ENCODE measurements around the gene GSTO2. TPM values are rescaled to one million over a fixed set of nuclear protein-coding genes. Genes with fewer than 3 reads are reported as not detected.

Gene GSTO2
- total and polyA plus RNA-seq, 2 of the 13 experiments (the other 11 are each of a cell fraction or from before 2014, with no cell fraction given): 2.1 to 7.9 TPM

DNA sequence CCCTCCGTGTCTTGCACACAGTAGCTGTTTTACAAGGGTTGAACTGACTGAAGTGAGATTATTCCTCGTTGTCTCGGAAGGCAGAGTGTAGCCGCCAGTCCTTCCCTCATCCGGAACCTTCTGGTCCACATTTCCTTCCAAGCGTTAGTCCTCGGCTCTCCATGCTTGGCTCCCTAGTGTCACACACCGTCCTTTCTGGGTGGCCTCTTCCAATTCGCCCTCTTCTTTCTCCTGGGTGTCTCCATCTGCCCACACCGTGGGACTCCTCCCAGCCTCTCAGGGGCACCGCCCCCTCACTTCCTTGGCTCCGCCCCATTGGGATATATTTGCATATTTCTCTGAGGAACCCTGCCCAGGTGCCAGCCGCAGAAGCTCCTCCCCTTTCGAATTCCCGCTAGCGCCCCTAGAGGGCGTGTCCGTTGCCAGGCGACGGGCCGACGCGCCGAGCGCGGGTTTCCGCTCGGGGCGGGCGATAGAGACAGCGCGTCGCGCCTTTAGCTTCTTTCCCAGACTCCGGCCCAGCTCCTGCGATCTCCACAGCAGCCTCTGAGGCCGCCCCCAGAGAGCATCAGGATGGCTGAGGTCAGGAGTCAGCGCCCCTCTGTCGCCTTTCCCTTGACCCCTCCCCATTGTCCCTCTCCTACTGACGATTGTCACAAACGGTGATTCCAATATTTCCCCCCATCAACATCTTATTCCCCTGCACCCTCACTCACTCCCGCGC is 84.5 kb downstream of the GSTO2 start, which contains the start of gene CFAP58:
TSS of gene CFAP58 (plus strand) at position 509 of the 724 bp plus-strand sequence. CDS start at position 574, 65 bp downstream.
- no peak within 1 kb of the TSS for H2AFZ ChIP-seq (ENCODE audit: low read length)
- no TSS peak for BruUV-seq (replicated peaks)
- H4K20me1 ChIP-seq (ENCODE audit: insufficient read depth, low read length): no peaks in the 10 kb centered on the region
- CTCF ChIA-PET (ENCODE audit: low intra/inter-chr PET ratio, low total read pairs): interaction anchor here (1.3 to 2.1 kb wide), 2 partner anchors 48 to 62 kb away, joined by 5 to 7 read pairs; no protein-coding TSS in a partner anchor
- peaks cover 0 to 22% of the 10 kb centered on the region in 2 experiments; a peak in 3 of 5 replicates for H3K27me3 ChIP-seq (ENCODE audit: control insufficient read depth in 1 of 2, insufficient read depth in 2 of 2, low read length in 2 of 2)
- H3K9me3 ChIP-seq (ENCODE audit: low read length): no peaks in the 10 kb centered on the region
- H3K27ac ChIP-seq (ENCODE audit: extremely low read length, insufficient read depth, low read length): no peak within 1 kb of the TSS
- DNase-seq (ENCODE audit: low spot score) (peak; percentile 45), FAIRE-seq (no peak), ATAC-seq (peak; percentile 62)
- H3K9ac ChIP-seq (ENCODE audit: insufficient read depth, low read depth, low read length): no peak within 1 kb of the TSS
- no peaks in the 10 kb centered on the region for H3K79me2 ChIP-seq (ENCODE audit: insufficient read depth, low read length)
- POLR2A ChIA-PET: no interaction called here
- H3K4me1 ChIP-seq (ENCODE audit: insufficient read depth, low read length): peaks cover 28% of the 10 kb centered on the region
- WGBS (ENCODE audit: low lambda C conversion rate): 25% methylated on average over 42 of the region's 43 CpGs
- peak within 1 kb of the TSS; percentile 56 for H3K4me2 ChIP-seq (ENCODE audit: low read depth, low read length)
- in situ Hi-C loops (cut with HindIII; ENCODE audit: extremely low pct_ligation_motif_present, low pct_unique_long_range_greater_than_20kb) (loop anchor here (10.0 kb wide), 1 partner anchor 309 kb away; no protein-coding TSS in a partner anchor), intact Hi-C loops (cut with micrococcal nuclease; ENCODE audit: unreplicated experiment) (no loop called here)
- peak within 1 kb of the TSS in 1 of 3 experiments; percentile 17; a peak in 1 of 6 replicates for H3K4me3 ChIP-seq (replicated peaks in 1 of 3; ENCODE audit: insufficient read depth in 1 of 3, low read depth in 2 of 3, low read length in 3 of 3)
- no peaks in the 10 kb centered on the region for H3K36me3 ChIP-seq (replicated peaks in 1 of 2; ENCODE audit: control insufficient read depth in 1 of 2, insufficient read depth in 2 of 2, low read length in 2 of 2)
- TF ChIP-seq GABPB1 (CRISPR knock-in tag; IDR thresholded peaks at IDR 0.05) (peak; percentile 81), RFX1 (IDR thresholded peaks at IDR 0.05) (peak; percentile 85), SIN3A (IDR thresholded peaks at IDR 0.05; ENCODE audit: borderline replicate concordance, low read depth, low read length) (peak; percentile 51; the same call in 1 of the 2 replicates), KLF6 (CRISPR knock-in tag; IDR thresholded peaks at IDR 0.05) (no peak), ZNF468 (CRISPR knock-in tag; IDR thresholded peaks at IDR 0.05) (no peak), SAP130 (CRISPR knock-in tag; IDR thresholded peaks at IDR 0.05; ENCODE audit: low read depth) (peak; percentile 59), SP1 (IDR thresholded peaks at IDR 0.05) (no peak), SP1 (CRISPR knock-in tag; IDR thresholded peaks at IDR 0.05) (peak; percentile 55; the same call in 1 of the 2 replicates), NBN (conservative IDR thresholded peaks at IDR 0.05) (no peak), RBM22 (optimal IDR thresholded peaks at IDR 0.05; ENCODE audit: low read length) (peak; percentile 62), HOXA3 (CRISPR knock-in tag; IDR thresholded peaks at IDR 0.05) (peak; percentile 30; the same call in 1 of the 2 replicates), NFE2 (CRISPR knock-in tag; IDR thresholded peaks at IDR 0.05) (no peak), RAD21 (CRISPR knock-in tag; IDR thresholded peaks at IDR 0.05) (0 out of 2 replicates have a peak, but pooled peaks have one; percentile 16)
- TF ChIP-seq, protein P1, sequence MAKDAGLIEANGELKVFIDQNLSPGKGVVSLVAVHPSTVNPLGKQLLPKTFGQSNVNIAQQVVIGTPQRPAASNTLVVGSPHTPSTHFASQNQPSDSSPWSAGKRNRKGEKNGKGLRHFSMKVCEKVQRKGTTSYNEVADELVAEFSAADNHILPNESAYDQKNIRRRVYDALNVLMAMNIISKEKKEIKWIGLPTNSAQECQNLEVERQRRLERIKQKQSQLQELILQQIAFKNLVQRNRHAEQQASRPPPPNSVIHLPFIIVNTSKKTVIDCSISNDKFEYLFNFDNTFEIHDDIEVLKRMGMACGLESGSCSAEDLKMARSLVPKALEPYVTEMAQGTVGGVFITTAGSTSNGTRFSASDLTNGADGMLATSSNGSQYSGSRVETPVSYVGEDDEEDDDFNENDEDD (CRISPR knock-in tag; IDR thresholded peaks at IDR 0.05; ENCODE audit: borderline replicate concordance): peak; percentile 24; the same call in 1 of the 2 replicates
- TF ChIP-seq, protein P2, sequence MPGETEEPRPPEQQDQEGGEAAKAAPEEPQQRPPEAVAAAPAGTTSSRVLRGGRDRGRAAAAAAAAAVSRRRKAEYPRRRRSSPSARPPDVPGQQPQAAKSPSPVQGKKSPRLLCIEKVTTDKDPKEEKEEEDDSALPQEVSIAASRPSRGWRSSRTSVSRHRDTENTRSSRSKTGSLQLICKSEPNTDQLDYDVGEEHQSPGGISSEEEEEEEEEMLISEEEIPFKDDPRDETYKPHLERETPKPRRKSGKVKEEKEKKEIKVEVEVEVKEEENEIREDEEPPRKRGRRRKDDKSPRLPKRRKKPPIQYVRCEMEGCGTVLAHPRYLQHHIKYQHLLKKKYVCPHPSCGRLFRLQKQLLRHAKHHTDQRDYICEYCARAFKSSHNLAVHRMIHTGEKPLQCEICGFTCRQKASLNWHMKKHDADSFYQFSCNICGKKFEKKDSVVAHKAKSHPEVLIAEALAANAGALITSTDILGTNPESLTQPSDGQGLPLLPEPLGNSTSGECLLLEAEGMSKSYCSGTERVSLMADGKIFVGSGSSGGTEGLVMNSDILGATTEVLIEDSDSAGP (CRISPR knock-in tag; IDR thresholded peaks at IDR 0.05; ENCODE audit: borderline replicate concordance): peak; percentile 47; the same call in 1 of the 2 replicates
- TF ChIP-seq, protein P3, sequence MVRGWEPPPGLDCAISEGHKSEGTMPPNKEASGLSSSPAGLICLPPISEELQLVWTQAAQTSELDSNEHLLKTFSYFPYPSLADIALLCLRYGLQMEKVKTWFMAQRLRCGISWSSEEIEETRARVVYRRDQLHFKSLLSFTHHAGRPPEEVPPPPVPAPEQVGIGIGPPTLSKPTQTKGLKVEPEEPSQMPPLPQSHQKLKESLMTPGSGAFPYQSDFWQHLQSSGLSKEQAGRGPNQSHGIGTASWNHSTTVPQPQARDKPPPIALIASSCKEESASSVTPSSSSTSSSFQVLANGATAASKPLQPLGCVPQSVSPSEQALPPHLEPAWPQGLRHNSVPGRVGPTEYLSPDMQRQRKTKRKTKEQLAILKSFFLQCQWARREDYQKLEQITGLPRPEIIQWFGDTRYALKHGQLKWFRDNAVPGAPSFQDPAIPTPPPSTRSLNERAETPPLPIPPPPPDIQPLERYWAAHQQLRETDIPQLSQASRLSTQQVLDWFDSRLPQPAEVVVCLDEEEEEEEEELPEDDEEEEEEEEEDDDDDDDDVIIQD (CRISPR knock-in tag; IDR thresholded peaks at IDR 0.05; ENCODE audit: low read depth): 0 out of 2 replicates have a peak, but pooled peaks have one; percentile 11
- TF ChIP-seq, protein P4, sequence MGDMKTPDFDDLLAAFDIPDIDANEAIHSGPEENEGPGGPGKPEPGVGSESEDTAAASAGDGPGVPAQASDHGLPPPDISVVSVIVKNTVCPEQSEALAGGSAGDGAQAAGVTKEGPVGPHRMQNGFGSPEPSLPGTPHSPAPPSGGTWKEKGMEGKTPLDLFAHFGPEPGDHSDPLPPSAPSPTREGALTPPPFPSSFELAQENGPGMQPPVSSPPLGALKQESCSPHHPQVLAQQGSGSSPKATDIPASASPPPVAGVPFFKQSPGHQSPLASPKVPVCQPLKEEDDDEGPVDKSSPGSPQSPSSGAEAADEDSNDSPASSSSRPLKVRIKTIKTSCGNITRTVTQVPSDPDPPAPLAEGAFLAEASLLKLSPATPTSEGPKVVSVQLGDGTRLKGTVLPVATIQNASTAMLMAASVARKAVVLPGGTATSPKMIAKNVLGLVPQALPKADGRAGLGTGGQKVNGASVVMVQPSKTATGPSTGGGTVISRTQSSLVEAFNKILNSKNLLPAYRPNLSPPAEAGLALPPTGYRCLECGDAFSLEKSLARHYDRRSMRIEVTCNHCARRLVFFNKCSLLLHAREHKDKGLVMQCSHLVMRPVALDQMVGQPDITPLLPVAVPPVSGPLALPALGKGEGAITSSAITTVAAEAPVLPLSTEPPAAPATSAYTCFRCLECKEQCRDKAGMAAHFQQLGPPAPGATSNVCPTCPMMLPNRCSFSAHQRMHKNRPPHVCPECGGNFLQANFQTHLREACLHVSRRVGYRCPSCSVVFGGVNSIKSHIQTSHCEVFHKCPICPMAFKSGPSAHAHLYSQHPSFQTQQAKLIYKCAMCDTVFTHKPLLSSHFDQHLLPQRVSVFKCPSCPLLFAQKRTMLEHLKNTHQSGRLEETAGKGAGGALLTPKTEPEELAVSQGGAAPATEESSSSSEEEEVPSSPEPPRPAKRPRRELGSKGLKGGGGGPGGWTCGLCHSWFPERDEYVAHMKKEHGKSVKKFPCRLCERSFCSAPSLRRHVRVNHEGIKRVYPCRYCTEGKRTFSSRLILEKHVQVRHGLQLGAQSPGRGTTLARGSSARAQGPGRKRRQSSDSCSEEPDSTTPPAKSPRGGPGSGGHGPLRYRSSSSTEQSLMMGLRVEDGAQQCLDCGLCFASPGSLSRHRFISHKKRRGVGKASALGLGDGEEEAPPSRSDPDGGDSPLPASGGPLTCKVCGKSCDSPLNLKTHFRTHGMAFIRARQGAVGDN (CRISPR knock-in tag; IDR thresholded peaks at IDR 0.05): peak; percentile 35; the same call in 1 of the 2 replicates

Measured in HepG2 (cell line).